Inflammatory macrophage treated with lipopolysaccharide for 4 hours (primary cell): ENCODE data around the gene KSR1.
"Not testable (repeated sequence)": the region's sequence is repeated elsewhere in the genome, so short reads cannot be mapped to it uniquely, and the experiment has no call there.

Source experiments
- DNase-seq: peaks from one replicate; pipeline ENCODE4 v3.0.0-alpha.2; 2020

The KSR1 gene

DNA sequence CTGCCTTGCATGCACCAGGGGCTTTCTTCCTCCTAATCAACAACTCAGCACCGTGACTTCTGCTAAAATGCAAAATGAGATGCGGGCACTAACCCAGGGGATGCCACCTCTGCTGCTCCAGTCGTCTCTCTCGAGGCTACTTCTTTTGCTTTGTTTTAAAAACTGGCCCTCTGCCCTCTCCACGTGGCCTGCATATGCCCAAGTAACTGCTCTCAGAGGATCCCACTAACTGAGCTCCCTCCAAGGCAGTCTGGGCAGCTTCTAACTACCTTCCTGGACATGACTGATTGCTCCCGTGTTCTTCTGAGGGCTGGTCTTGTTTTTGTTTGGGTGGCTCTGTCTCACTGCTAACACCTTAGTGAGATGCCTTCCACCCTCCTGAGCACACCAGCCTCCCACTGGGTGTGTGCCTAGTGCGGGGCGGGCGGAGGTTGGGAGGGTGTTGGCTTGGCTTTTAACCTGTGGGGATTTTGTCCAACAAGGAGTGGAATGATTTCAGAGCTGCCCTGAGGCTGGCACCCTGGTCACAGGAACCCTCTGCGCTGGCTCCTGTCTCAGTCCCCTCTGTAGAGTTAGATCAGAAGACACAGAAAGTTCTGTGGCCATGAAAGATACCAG is 165.8 kb downstream of the KSR1 start:
- no peak for DNase-seq

DNA sequence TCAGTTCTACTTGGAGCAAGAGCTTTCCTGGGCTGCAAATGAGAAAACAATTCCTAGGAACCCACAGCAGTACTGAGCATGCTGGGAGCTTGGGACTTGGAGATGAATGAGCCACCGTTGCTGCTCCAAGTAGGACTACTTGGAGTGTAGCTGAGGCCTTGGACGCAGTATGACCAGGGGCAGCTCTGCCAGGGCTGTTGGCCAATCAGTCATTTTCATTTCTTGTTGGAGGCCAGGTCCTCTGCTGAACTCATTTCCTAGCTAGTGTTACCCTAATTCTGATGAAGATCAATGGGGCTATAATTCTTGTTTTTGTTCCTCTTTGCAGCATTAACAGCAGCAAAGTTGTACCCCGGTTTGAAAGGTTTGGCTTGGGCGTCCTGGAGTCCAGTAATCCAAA is 166.7 kb downstream of the KSR1 start:
- DNase-seq, result no peak

- DNase-seq, result no peak
These were observed 167.4 kb downstream of the KSR1 start for GRCh38 chr17:27623614-27624013.

- no peak for DNase-seq
These were observed 168.3 kb downstream of the KSR1 start for GRCh38 chr17:27624539-27624938.

- DNase-seq, result no peak
These were observed 169.6 kb downstream of the KSR1 start for GRCh38 chr17:27625856-27626255.

DNA sequence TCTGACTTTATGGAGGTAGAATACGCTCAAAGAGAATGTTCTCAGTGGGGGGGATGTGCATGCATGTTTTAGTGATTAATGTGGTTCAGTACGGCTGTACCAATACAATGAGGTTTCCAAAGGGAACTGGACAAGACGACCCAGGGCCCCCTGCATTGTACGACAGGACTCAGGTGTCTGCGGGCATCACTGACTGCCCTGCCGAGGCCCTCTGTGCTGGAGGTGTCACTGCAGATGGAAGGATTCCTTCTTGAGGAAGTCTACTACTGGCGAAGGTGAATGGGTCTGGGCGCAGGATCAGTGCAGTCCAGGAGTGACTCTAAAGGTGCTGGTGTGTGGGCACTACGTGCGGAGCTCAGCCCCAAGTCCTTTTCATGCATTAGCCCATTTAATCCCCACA is 171.3 kb downstream of the KSR1 start:
- DNase-seq, result no peak

- DNase-seq, result no peak
These were observed 172.1 kb downstream of the KSR1 start for GRCh38 chr17:27628376-27628775.

DNA sequence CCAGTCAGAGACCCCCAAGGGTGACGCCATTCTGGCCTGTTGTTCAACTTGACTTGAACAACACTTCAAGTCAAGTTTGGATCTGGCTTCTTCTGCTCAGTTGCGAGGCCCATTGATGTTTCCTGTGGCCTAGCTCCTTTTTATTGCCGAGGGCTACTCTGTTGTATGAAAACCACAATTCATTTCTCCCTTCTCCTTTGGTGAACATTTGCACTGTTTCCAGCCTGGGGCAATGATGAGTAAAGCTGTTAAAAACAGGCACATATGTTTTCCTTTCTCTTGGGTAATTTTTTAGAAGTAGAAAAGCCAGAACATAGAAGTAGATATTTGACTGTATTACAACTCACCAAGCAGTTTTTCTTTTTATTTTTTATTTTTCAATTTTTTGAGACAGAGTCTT is 173.0 kb downstream of the KSR1 start:
- DNase-seq, result not testable (repeated sequence)

DNA sequence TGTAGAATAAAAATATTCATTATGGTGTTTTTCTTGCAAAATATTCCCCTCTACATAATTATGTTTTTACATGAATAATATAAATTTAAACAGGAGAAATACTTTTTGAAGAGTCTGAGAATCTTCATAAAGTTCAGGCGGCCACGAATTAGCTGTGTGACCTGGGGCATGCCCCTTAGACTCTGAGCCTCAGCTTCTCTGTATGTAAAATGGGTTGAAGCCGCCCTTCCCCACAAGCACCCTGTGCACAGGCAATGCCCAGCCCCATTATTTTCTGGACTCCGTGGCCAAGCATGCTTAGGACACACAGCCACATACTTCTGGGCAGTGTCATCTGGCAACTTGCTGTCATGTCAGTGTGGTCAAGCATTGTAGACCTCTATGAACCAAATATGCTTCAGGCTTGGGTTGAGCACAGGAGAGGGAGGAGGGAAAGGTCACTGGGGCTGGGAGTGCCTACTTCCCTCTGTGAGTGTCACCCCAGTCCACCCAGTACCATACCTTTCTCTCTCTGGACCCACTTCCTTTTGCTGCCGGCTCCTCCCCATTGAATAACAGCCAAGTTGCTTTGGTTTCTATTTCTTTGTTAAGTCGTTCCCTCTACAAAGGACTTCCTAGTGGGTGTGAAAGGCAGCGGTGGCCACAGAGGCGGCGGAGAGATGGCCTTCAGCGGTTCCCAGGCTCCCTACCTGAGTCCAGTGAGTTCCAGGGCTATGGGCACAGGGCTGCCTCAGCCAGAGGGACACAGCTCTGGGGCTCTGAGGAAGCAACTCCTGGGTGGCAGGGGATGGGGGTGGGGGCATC is 174.6 kb downstream of the KSR1 start, which contains the start of gene LGALS9:
Gene LGALS9, plus strand, starts transcription at position 582 of the 804 bp plus-strand sequence. Its CDS starts 78 bp downstream, at position 660.
- DNase-seq, result peak; percentile 85

- peak; percentile 56 for DNase-seq
These were observed 175.1 kb downstream of the KSR1 start for GRCh38 chr17:27631411-27631760.

GRCh38 chr17:27631897-27632725 is 175.9 kb downstream of the KSR1 start:
- peak; percentile 36 for DNase-seq

- DNase-seq, result peak; percentile 91
These were observed 176.5 kb downstream of the KSR1 start for GRCh38 chr17:27632766-27633165.

DNA sequence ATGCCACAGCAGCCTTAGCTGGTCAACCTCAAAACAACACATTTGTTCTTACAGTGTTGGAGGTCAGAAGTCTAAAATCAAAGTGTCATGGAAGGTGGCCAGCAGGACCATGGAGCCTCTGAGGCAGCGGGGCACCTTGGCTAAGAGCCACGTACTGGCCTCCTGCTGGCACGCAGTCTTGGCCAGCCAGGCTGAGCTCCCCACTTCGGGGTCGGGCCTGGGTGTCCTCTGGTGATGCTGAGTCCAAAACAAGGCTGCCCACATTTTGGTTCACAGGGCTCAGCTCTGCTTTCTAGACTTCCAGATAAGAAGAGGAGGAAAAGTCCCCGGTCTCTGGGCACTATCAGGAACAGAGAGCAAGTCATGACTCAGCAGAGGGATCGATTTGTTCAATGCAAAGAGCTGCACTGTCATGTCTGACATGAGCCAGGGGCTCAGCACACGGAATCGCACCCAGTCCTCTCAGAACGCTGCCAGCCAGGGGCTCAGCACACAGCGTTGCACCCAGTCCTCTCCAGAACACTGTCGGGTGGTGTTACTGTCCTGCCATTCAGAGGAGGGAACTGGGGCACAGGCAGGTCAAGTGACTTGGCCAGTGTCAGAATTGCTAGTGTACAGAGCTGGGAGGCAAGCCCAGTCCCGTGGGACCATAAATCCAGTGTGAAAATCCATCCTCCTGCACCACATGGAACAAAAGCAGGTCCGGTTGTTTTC is 177.2 kb downstream of the KSR1 start:
- peak; percentile 10 for DNase-seq

GRCh38 chr17:27634026-27634335 is 177.7 kb downstream of the KSR1 start:
- no peak for DNase-seq

DNA sequence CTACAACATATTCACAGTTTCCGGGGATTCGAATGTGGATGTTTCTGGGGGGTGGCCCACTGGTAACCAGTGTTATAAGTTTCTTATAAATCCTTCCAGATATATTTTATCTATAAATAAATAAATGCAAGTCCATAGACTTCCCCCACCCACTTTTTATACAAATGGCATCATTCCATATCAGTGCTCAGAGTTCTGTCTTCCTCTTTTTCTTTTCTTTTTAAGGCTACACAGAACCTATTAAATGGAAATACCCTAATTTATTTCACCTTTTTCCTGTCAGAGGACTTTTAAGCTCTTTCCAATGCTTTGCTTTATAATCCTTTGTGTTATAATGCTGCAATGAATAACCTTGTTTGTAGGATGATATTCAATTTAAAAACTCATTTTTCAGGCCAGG is 178.5 kb downstream of the KSR1 start:
- peak; percentile 34 for DNase-seq

DNA sequence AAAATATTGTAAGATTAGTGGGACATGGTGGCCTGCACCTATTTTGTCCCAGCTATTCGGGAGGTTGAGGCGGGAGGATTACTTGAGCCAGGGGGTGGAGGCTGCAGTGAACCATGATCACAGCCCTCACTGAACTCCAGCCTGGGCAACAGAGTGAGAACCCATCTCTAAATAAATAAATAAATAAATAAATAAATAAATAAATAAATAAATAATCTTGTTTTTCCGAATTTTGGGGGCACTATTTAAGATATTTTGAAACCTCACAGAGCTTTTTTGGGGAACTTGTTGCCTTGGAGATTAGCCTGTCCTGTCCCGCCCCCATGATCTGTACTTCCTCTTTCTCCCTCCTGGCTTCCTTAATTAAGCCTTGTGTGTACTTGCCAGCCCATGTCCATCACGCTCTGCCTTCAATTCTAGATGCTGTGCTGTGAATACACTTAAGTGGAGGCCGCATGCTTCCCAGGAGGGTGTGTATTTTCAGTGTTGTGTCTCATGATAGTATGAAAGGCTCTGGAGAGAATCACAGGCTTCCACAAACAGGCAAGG is 179.1 kb downstream of the KSR1 start:
- DNase-seq, result peak; percentile 88

DNA sequence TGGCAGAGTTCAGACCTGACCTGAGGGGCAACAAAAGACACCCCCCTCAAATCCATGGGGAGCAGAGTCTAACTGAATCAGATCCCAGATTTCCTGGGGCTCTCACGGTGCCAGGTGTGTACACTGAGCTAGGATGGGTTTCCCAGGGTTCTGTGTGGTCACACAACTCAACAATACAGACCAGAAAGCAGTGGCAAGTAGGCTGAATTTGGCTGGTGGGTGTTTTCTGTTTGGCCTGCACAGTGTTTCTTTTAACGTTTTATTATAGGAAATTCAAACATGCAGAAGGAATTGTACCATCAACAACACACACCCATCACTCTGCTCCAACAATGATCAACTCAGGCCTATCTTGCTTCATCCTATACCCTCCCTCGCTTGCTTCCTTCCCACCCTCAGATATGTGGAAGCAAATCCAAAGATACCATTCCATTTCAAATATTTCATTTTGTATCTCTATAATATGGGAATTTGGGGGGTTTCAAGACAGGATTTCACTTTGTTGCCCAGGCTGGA is 179.8 kb downstream of the KSR1 start:
- not testable (repeated sequence) for DNase-seq

- DNase-seq, result not testable (repeated sequence)
These were observed 181.6 kb downstream of the KSR1 start for GRCh38 chr17:27637818-27638217.

- peak; percentile 39 for DNase-seq
These were observed 182.2 kb downstream of the KSR1 start for GRCh38 chr17:27638415-27638914.

DNA sequence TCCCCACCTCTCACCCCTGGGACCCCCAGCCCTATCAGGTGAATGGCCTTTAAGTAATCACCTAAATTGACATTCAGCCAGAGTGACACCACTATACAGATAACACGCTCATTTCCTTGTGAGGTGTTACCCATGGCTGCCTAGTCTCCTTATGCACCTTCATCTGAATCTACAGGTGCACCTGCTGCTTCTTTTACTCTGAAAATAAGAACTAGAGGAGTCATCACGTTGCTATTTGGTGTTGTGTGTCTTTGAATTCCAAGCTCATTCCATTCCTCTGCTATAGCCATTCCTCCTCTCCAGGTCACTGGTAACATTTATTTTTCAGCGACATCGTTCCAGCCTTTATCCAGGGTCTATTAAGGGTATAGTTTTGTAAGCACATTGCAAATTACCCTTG is 184.5 kb downstream of the KSR1 start:
- no peak for DNase-seq

- DNase-seq, result no peak
These were observed 188.3 kb downstream of the KSR1 start for GRCh38 chr17:27644586-27644985.

- not testable (repeated sequence) for DNase-seq
These were observed 189.4 kb downstream of the KSR1 start for GRCh38 chr17:27645621-27646020.
